Ascending aorta (tissue), 2 donors: ENCODE data around the gene DCPS. TPM values are rescaled to one million over a fixed set of nuclear protein-coding genes. Genes with fewer than 3 reads are reported as not detected.

Source experiments
- DNase-seq, 2 donors: peaks; one replicate each; pipeline ENCODE4 v3.0.0-alpha.2; 2019; ENCODE audit warnings: low spot score in 2 of 2
- H3K27ac ChIP-seq, 2 donors: fragments of 200-600 bp; sonication (generic); one replicate each; pipeline ENCODE4 v1.5.1; 2016 to 2017; ENCODE audit warnings: mild to moderate bottlenecking in 1 of 2
- H3K27me3 ChIP-seq: fragments of 200-600 bp; sonication (generic); one replicate; pipeline ENCODE4 v1.5.1; 2017
- H3K36me3 ChIP-seq, 2 donors: fragments of 200-600 bp; sonication (generic); one replicate each; pipeline ENCODE4 v1.5.1; 2016
- H3K4me1 ChIP-seq, 2 donors: fragments of 200-600 bp; sonication (generic); one replicate each; pipeline ENCODE4 v1.5.1; 2016 to 2017; ENCODE audit warnings: mild to moderate bottlenecking in 1 of 2
- H3K4me3 ChIP-seq, 2 donors: fragments of 200-600 bp; sonication (generic); one replicate each; pipeline ENCODE4 v1.5.1; 2016 to 2017; ENCODE audit warnings: mild to moderate bottlenecking in 1 of 2
- H3K9me3 ChIP-seq, 2 donors: fragments of 200-600 bp; sonication (generic); one replicate each; pipeline ENCODE4 v1.5.1; 2016
- CTCF ChIP-seq, 3 experiments: fragments of 200-600 bp in 2 of 3; fragments of 450-650 bp in 1 of 3; sonication (generic) in 2 of 3; IDR thresholded peaks; one replicate each; pipeline ENCODE4 v1.5.1; 2016 to 2019; ENCODE audit warnings: antibody characterized with exemption in 3 of 3, mild to moderate bottlenecking in 1 of 3, moderate library complexity in 1 of 3
- intact Hi-C: fragments of 100-400 bp; cut with DNase I; formaldehyde crosslinking; loops from one replicate; pipeline ENCODE4 v1.15.1; 2023
- total RNA-seq: library from RNA; depleted of rRNA; stranded (reverse); fragments of >200 nt; gene quantifications from one replicate; pipeline ENCODE4 v1.1.0, GENCODE V29; 2016

Gene DCPS
- total RNA-seq, 1 donor from 2014 or later = 19.6 TPM

- peak in 1 of 2 donors; percentile 34 for DNase-seq
- no peak overlapping the region for H3K27ac ChIP-seq
- H3K4me1 ChIP-seq = no peaks in the 10 kb centered on the region
- peaks cover 14 to 31% of the 10 kb centered on the region in 2 donors for H3K36me3 ChIP-seq
- no peaks in the 10 kb centered on the region for H3K9me3 ChIP-seq
- intact Hi-C loops = no loop called here
- no peak overlapping the region for H3K4me3 ChIP-seq
- no peak for TF ChIP-seq CTCF (IDR thresholded peaks at IDR 0.05)
- no peaks in the 10 kb centered on the region for H3K27me3 ChIP-seq
Observed at GRCh38 chr11:126337126-126337473, 33.2 kb downstream of the DCPS start.

- H3K9me3 ChIP-seq = no peaks in the 10 kb centered on the region
- no peak overlapping the region for H3K4me3 ChIP-seq
- intact Hi-C loops = no loop called here
- no peak overlapping the region for H3K27ac ChIP-seq
- H3K36me3 ChIP-seq = peaks cover 17 to 33% of the 10 kb centered on the region in 2 donors
- DNase-seq = peak in 1 of 2 donors; percentile 62
- TF ChIP-seq CTCF (IDR thresholded peaks at IDR 0.05) = no peak
- H3K4me1 ChIP-seq = no peaks in the 10 kb centered on the region
- H3K27me3 ChIP-seq = no peaks in the 10 kb centered on the region
Observed at GRCh38 chr11:126337474-126338241, 33.8 kb downstream of the DCPS start.

- peak in 1 of 2 donors; percentile 31 for DNase-seq
- Histone ChIP-seq H3K27ac (no peak overlapping the region), H3K27me3 (no peaks in the 10 kb centered on the region), H3K36me3 (peaks cover 23 to 37% of the 10 kb centered on the region in 2 donors), H3K4me3 (no peak overlapping the region), H3K4me1 (no peaks in the 10 kb centered on the region), H3K9me3 (no peaks in the 10 kb centered on the region)
- no peak for TF ChIP-seq CTCF (IDR thresholded peaks at IDR 0.05)
- intact Hi-C loops = no loop called here
Observed at GRCh38 chr11:126338346-126339055, 34.6 kb downstream of the DCPS start.

GRCh38 chr11:126339073-126339862 lies 35.4 kb downstream of the DCPS start:
- DNase-seq = no peak
- H3K4me1 ChIP-seq = no peaks in the 10 kb centered on the region
- H3K36me3 ChIP-seq = peaks cover 23 to 37% of the 10 kb centered on the region in 2 donors
- H3K27me3 ChIP-seq = no peaks in the 10 kb centered on the region
- H3K9me3 ChIP-seq = no peaks in the 10 kb centered on the region
- intact Hi-C loops = no loop called here
- H3K4me3 ChIP-seq = no peak overlapping the region
- TF ChIP-seq CTCF (IDR thresholded peaks at IDR 0.05) = no peak
- no peak overlapping the region for H3K27ac ChIP-seq

- no peaks in the 10 kb centered on the region for H3K9me3 ChIP-seq
- peaks cover 23 to 41% of the 10 kb centered on the region in 2 donors for H3K36me3 ChIP-seq
- H3K4me3 ChIP-seq = no peak overlapping the region
- peak in 1 of 2 donors; percentile 77 for DNase-seq
- no peaks in the 10 kb centered on the region for H3K4me1 ChIP-seq
- no peak for TF ChIP-seq CTCF (IDR thresholded peaks at IDR 0.05)
- no peaks in the 10 kb centered on the region for H3K27me3 ChIP-seq
- no peak overlapping the region for H3K27ac ChIP-seq
- intact Hi-C loops = no loop called here
Observed at GRCh38 chr11:126339863-126340434, 36.1 kb downstream of the DCPS start.
